ENCODE measurements around the gene TPST1. TPM values are rescaled to one million over a fixed set of nuclear protein-coding genes. Genes with fewer than 3 reads are reported as not detected.
"Not testable (repeated sequence)": the region's sequence is repeated elsewhere in the genome, so short reads cannot be mapped to it uniquely, and the experiment has no call there.

The TPST1 gene
- total RNA-seq, 1 donor from 2014 or later, result 1.8 TPM

- no peak overlapping the region for H3K4me3 Mint-ChIP-seq
- H3K27ac Mint-ChIP-seq, result no peak overlapping the region
- H3K9me3 Mint-ChIP-seq, result no peaks in the 10 kb centered on the region
- DNase-seq (ENCODE audit: low spot score), result no peak
- peaks cover 6% of the 10 kb centered on the region for H3K27me3 Mint-ChIP-seq (ENCODE audit: insufficient read depth)
- intact Hi-C loops (cut with micrococcal nuclease), result no loop called here
- no peaks in the 10 kb centered on the region for H3K36me3 Mint-ChIP-seq (ENCODE audit: low read depth)
- H3K4me1 Mint-ChIP-seq (ENCODE audit: low read depth), result no peaks in the 10 kb centered on the region
These were observed 143.8 kb downstream of the TPST1 start for GRCh38 chr7:66348959-66349358.

GRCh38 chr7:66352071-66352470, 146.9 kb downstream of the TPST1 start:
- H3K27ac Mint-ChIP-seq, result no peak overlapping the region
- H3K27me3 Mint-ChIP-seq (ENCODE audit: insufficient read depth), result peaks cover 6% of the 10 kb centered on the region

GRCh38 chr7:66353547-66353946, 148.4 kb downstream of the TPST1 start:
- no peak overlapping the region for H3K27ac Mint-ChIP-seq
- DNase-seq (ENCODE audit: low spot score), result no peak
- intact Hi-C loops (cut with micrococcal nuclease), result no loop called here
- peaks cover 5% of the 10 kb centered on the region for H3K27me3 Mint-ChIP-seq (ENCODE audit: insufficient read depth)
- no peaks in the 10 kb centered on the region for H3K9me3 Mint-ChIP-seq
- H3K36me3 Mint-ChIP-seq (ENCODE audit: low read depth), result no peaks in the 10 kb centered on the region
- no peaks in the 10 kb centered on the region for H3K4me1 Mint-ChIP-seq (ENCODE audit: low read depth)
- H3K4me3 Mint-ChIP-seq, result no peak overlapping the region

More at GRCh38 chr7:66352071-66352470, 146.9 kb downstream of the TPST1 start:
- Mint-ChIP-seq H3K4me3 (no peak overlapping the region), H3K9me3 (no peaks in the 10 kb centered on the region), H3K4me1 (ENCODE audit: low read depth) (no peaks in the 10 kb centered on the region), H3K36me3 (ENCODE audit: low read depth) (no peaks in the 10 kb centered on the region)
- intact Hi-C loops (cut with micrococcal nuclease), result no loop called here
- no peak for DNase-seq (ENCODE audit: low spot score)

GRCh38 chr7:66355756-66356155, 150.6 kb downstream of the TPST1 start:
- DNase-seq (ENCODE audit: low spot score), result no peak
- H3K27ac Mint-ChIP-seq, result no peak overlapping the region
- H3K4me3 Mint-ChIP-seq, result no peak overlapping the region
- H3K36me3 Mint-ChIP-seq (ENCODE audit: low read depth), result no peaks in the 10 kb centered on the region
- intact Hi-C loops (cut with micrococcal nuclease), result no loop called here
- H3K27me3 Mint-ChIP-seq (ENCODE audit: insufficient read depth), result no peaks in the 10 kb centered on the region
- no peaks in the 10 kb centered on the region for H3K4me1 Mint-ChIP-seq (ENCODE audit: low read depth)
- H3K9me3 Mint-ChIP-seq, result no peaks in the 10 kb centered on the region

GRCh38 chr7:66356277-66356721, 151.2 kb downstream of the TPST1 start:
- no peak for DNase-seq (ENCODE audit: low spot score)
- Mint-ChIP-seq H3K4me3 (no peak overlapping the region), H3K9me3 (no peaks in the 10 kb centered on the region), H3K27ac (no peak overlapping the region), H3K27me3 (ENCODE audit: insufficient read depth) (no peaks in the 10 kb centered on the region), H3K36me3 (ENCODE audit: low read depth) (no peaks in the 10 kb centered on the region), H3K4me1 (ENCODE audit: low read depth) (no peaks in the 10 kb centered on the region)
- intact Hi-C loops (cut with micrococcal nuclease), result no loop called here

GRCh38 chr7:66357087-66357486, 152.0 kb downstream of the TPST1 start:
- no peak overlapping the region for H3K27ac Mint-ChIP-seq
- H3K9me3 Mint-ChIP-seq, result no peaks in the 10 kb centered on the region
- intact Hi-C loops (cut with micrococcal nuclease), result no loop called here
- H3K27me3 Mint-ChIP-seq (ENCODE audit: insufficient read depth), result no peaks in the 10 kb centered on the region
- no peaks in the 10 kb centered on the region for H3K4me1 Mint-ChIP-seq (ENCODE audit: low read depth)
- DNase-seq (ENCODE audit: low spot score), result no peak
- H3K4me3 Mint-ChIP-seq, result no peak overlapping the region
- no peaks in the 10 kb centered on the region for H3K36me3 Mint-ChIP-seq (ENCODE audit: low read depth)

- H3K27ac Mint-ChIP-seq, result no peak overlapping the region
- intact Hi-C loops (cut with micrococcal nuclease), result no loop called here
- no peaks in the 10 kb centered on the region for H3K9me3 Mint-ChIP-seq
- H3K4me3 Mint-ChIP-seq, result no peak overlapping the region
- H3K36me3 Mint-ChIP-seq (ENCODE audit: low read depth), result no peaks in the 10 kb centered on the region
- H3K4me1 Mint-ChIP-seq (ENCODE audit: low read depth), result no peaks in the 10 kb centered on the region
- no peaks in the 10 kb centered on the region for H3K27me3 Mint-ChIP-seq (ENCODE audit: insufficient read depth)
- no peak for DNase-seq (ENCODE audit: low spot score)
These were observed 154.6 kb downstream of the TPST1 start for GRCh38 chr7:66359656-66360211.

GRCh38 chr7:66362136-66362535, 157.0 kb downstream of the TPST1 start:
- DNase-seq (ENCODE audit: low spot score), result no peak
- intact Hi-C loops (cut with micrococcal nuclease), result no loop called here
- H3K36me3 Mint-ChIP-seq (ENCODE audit: low read depth), result no peaks in the 10 kb centered on the region
- no peaks in the 10 kb centered on the region for H3K9me3 Mint-ChIP-seq
- H3K27ac Mint-ChIP-seq, result no peak overlapping the region
- no peaks in the 10 kb centered on the region for H3K27me3 Mint-ChIP-seq (ENCODE audit: insufficient read depth)
- H3K4me3 Mint-ChIP-seq, result no peak overlapping the region
- no peaks in the 10 kb centered on the region for H3K4me1 Mint-ChIP-seq (ENCODE audit: low read depth)

GRCh38 chr7:66363635-66364034, 158.5 kb downstream of the TPST1 start:
- no peaks in the 10 kb centered on the region for H3K9me3 Mint-ChIP-seq
- no peaks in the 10 kb centered on the region for H3K36me3 Mint-ChIP-seq (ENCODE audit: low read depth)
- intact Hi-C loops (cut with micrococcal nuclease), result no loop called here
- H3K27ac Mint-ChIP-seq, result no peak overlapping the region
- no peak for DNase-seq (ENCODE audit: low spot score)
- no peaks in the 10 kb centered on the region for H3K4me1 Mint-ChIP-seq (ENCODE audit: low read depth)
- H3K4me3 Mint-ChIP-seq, result no peak overlapping the region
- H3K27me3 Mint-ChIP-seq (ENCODE audit: insufficient read depth), result no peaks in the 10 kb centered on the region

- H3K36me3 Mint-ChIP-seq (ENCODE audit: low read depth); H3K27ac Mint-ChIP-seq; intact Hi-C loops (cut with micrococcal nuclease); DNase-seq (ENCODE audit: low spot score); H3K4me1 Mint-ChIP-seq (ENCODE audit: low read depth); H3K27me3 Mint-ChIP-seq (ENCODE audit: insufficient read depth); H3K9me3 Mint-ChIP-seq; H3K4me3 Mint-ChIP-seq: not testable (repeated sequence)
These were observed 159.9 kb downstream of the TPST1 start for GRCh38 chr7:66365031-66365430.

- H3K9me3 Mint-ChIP-seq, result no peaks in the 10 kb centered on the region
- no peak overlapping the region for H3K27ac Mint-ChIP-seq
- intact Hi-C loops (cut with micrococcal nuclease), result no loop called here
- H3K36me3 Mint-ChIP-seq (ENCODE audit: low read depth), result no peaks in the 10 kb centered on the region
- no peak overlapping the region for H3K4me3 Mint-ChIP-seq
- no peaks in the 10 kb centered on the region for H3K27me3 Mint-ChIP-seq (ENCODE audit: insufficient read depth)
- DNase-seq (ENCODE audit: low spot score), result no peak
- no peaks in the 10 kb centered on the region for H3K4me1 Mint-ChIP-seq (ENCODE audit: low read depth)
These were observed 166.1 kb downstream of the TPST1 start for GRCh38 chr7:66371096-66371824.

- H3K4me1 Mint-ChIP-seq (ENCODE audit: low read depth); intact Hi-C loops (cut with micrococcal nuclease); H3K27me3 Mint-ChIP-seq (ENCODE audit: insufficient read depth); H3K4me3 Mint-ChIP-seq; H3K9me3 Mint-ChIP-seq; H3K36me3 Mint-ChIP-seq (ENCODE audit: low read depth); DNase-seq (ENCODE audit: low spot score); H3K27ac Mint-ChIP-seq: not testable (repeated sequence)
These were observed 169.2 kb downstream of the TPST1 start for GRCh38 chr7:66374141-66374840.

- Mint-ChIP-seq H3K27me3 (ENCODE audit: insufficient read depth) (no peaks in the 10 kb centered on the region), H3K4me3 (no peak overlapping the region), H3K36me3 (ENCODE audit: low read depth) (peaks cover 2% of the 10 kb centered on the region), H3K27ac (no peak overlapping the region), H3K9me3 (no peaks in the 10 kb centered on the region), H3K4me1 (ENCODE audit: low read depth) (no peaks in the 10 kb centered on the region)
- intact Hi-C loops (cut with micrococcal nuclease), result no loop called here
- no peak for DNase-seq (ENCODE audit: low spot score)
These were observed 171.3 kb downstream of the TPST1 start for GRCh38 chr7:66376264-66376945.
